ENCODE data around the gene ZNF853. TPM values are rescaled to one million over a fixed set of nuclear protein-coding genes. Genes with fewer than 3 reads are reported as not detected.

Gene ZNF853
- total RNA-seq, 1 experiment from 2014 or later, result 1.4 TPM

GRCh38 chr7:6648815-6649104 lies 33.4 kb downstream of the ZNF853 start:
- no peaks in the 10 kb centered on the region; the same call in 1 of the 2 replicates for H3K9me3 ChIP-seq (ENCODE audit: control insufficient read depth, insufficient read depth, low read depth, low read length)
- no peaks in the 10 kb centered on the region; the same call in 1 of the 2 replicates for H3K36me3 ChIP-seq (ENCODE audit: control insufficient read depth, insufficient read depth, low read length)
- POLR2A ChIA-PET, result no interaction called here
- H3K27ac ChIP-seq (ENCODE audit: low read length), result no peak overlapping the region
- in situ Hi-C loops (cut with HindIII; ENCODE audit: low pct_unique_long_range_greater_than_20kb, low sequenced_read_pairs), result no loop called here
- ATAC-seq (no peak), DNase-seq (ENCODE audit: low read depth, low spot score) (no peak)
- H3K4me3 ChIP-seq (ENCODE audit: low read depth in 2 of 2, low read length in 2 of 2), result no peak overlapping the region
- no peaks in the 10 kb centered on the region for H3K4me1 ChIP-seq (ENCODE audit: control insufficient read depth, insufficient read depth, low read length)
- no TSS peak for BruUV-seq (replicated peaks)
- no peak for TF ChIP-seq CTCF (IDR thresholded peaks at IDR 0.05)
- TF ChIP-seq POLR2AphosphoS5 (IDR thresholded peaks at IDR 0.05; ENCODE audit: low read depth, low read length), result no peak
- no peak for TF ChIP-seq SIN3A (IDR thresholded peaks at IDR 0.05; ENCODE audit: borderline replicate concordance, insufficient read depth, low read depth, low read length)
- no peak for TF ChIP-seq TCF7L2 (IDR thresholded peaks at IDR 0.05; ENCODE audit: low read depth, low read length)
- TF ChIP-seq REST (IDR thresholded peaks at IDR 0.05; ENCODE audit: insufficient read depth in 1 of 2, low read depth in 2 of 2, low read length in 1 of 2), result no peak
- no peaks in the 10 kb centered on the region for H3K27me3 ChIP-seq (ENCODE audit: control insufficient read depth, insufficient read depth, low read length)
- CTCF ChIA-PET, result no interaction called here
- intact Hi-C loops (cut with micrococcal nuclease; ENCODE audit: unreplicated experiment), result no loop called here

- intact Hi-C loops (cut with micrococcal nuclease; ENCODE audit: unreplicated experiment), result no loop called here
- CTCF ChIA-PET, result no interaction called here
- no TSS peak for BruUV-seq (replicated peaks)
- DNase-seq (ENCODE audit: low read depth, low spot score) (no peak), ATAC-seq (no peak)
- no peaks in the 10 kb centered on the region for H3K4me1 ChIP-seq (ENCODE audit: control insufficient read depth, insufficient read depth, low read length)
- no peaks in the 10 kb centered on the region for H3K27me3 ChIP-seq (ENCODE audit: control insufficient read depth, insufficient read depth, low read length)
- no peaks in the 10 kb centered on the region; the same call in 1 of the 2 replicates for H3K9me3 ChIP-seq (ENCODE audit: control insufficient read depth, insufficient read depth, low read depth, low read length)
- no peak overlapping the region for H3K4me3 ChIP-seq (ENCODE audit: low read depth in 2 of 2, low read length in 2 of 2)
- in situ Hi-C loops (cut with HindIII; ENCODE audit: low pct_unique_long_range_greater_than_20kb, low sequenced_read_pairs), result no loop called here
- POLR2A ChIA-PET, result no interaction called here
- no peaks in the 10 kb centered on the region; the same call in 1 of the 2 replicates for H3K36me3 ChIP-seq (ENCODE audit: control insufficient read depth, insufficient read depth, low read length)
- no peak overlapping the region for H3K27ac ChIP-seq (ENCODE audit: low read length)
- no peak for TF ChIP-seq CTCF (IDR thresholded peaks at IDR 0.05)
- TF ChIP-seq SIN3A (IDR thresholded peaks at IDR 0.05; ENCODE audit: borderline replicate concordance, insufficient read depth, low read depth, low read length), result no peak
- no peak for TF ChIP-seq TCF7L2 (IDR thresholded peaks at IDR 0.05; ENCODE audit: low read depth, low read length)
- TF ChIP-seq REST (IDR thresholded peaks at IDR 0.05; ENCODE audit: insufficient read depth in 1 of 2, low read depth in 2 of 2, low read length in 1 of 2), result no peak
- no peak for TF ChIP-seq POLR2AphosphoS5 (IDR thresholded peaks at IDR 0.05; ENCODE audit: low read depth, low read length)
Measured at GRCh38 chr7:6649241-6649961, 34.0 kb downstream of the ZNF853 start.
